SK-N-MC (cell line): ENCODE results near the gene CD38.

Source experiments
- EZH2 ChIP-seq: fragments of 200-600 bp; sonication (generic); IDR thresholded peaks from one replicate; pipeline ENCODE4 v1.6.1; 2017; ENCODE audit warnings: antibody characterized with exemption
- POLR2AphosphoS5 ChIP-seq: IDR thresholded peaks from 2 replicates; pipeline ENCODE4 v1.6.1; 2012; ENCODE audit warnings: mild to moderate bottlenecking, low read depth, low read length, borderline replicate concordance

GRCh38 chr4:15778289-15779241, at the start of gene CD38:
- TF ChIP-seq POLR2AphosphoS5 (no peak), EZH2 (no peak)
